Neuron (in vitro differentiated cells): Measurements from ENCODE around the gene PIK3CD.

Source experiments
- H2AFZ ChIP-seq: one replicate; pipeline ENCODE4 v1.6.1; 2013; ENCODE audit warnings: low read depth, mild to moderate bottlenecking, inconsistent platforms, low read length, moderate library complexity
- H3K27me3 ChIP-seq: one replicate; pipeline ENCODE4 v1.6.1; 2013; ENCODE audit warnings: low read length; ENCODE audit not compliant: insufficient read depth
- H3K36me3 ChIP-seq: one replicate; pipeline ENCODE4 v1.6.1; 2013; ENCODE audit warnings: low read length; ENCODE audit not compliant: insufficient read depth
- H3K4me1 ChIP-seq: one replicate; pipeline ENCODE4 v1.6.1; 2013; ENCODE audit warnings: low read length; ENCODE audit not compliant: insufficient read depth
- H3K4me3 ChIP-seq: 2 replicates; pipeline ENCODE4 v1.5.1; 2013; ENCODE audit warnings: mild to moderate bottlenecking, low read length, moderate library complexity
- H3K9me3 ChIP-seq: one replicate; pipeline ENCODE4 v1.6.1; 2013; ENCODE audit warnings: low read length

PIK3CD gene

DNA sequence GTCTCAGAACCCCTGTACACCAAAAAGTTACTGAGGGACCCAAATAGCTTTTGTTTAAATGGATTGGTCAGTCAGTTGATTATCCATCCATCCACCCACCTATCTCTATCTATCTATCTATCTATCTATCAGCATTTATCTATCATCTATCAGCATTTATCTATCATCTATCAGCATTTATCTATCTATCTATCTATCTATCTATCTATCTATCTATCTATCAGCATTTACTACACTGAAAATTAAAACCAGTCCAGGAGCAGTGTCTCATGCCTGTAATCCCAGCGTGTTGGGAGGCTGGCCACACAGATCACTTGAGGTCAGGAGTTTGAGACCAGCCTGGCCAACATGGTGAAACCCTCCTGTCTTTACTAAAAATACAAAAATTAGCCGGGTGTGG lies 125.2 kb downstream of the PIK3CD start:
- H3K36me3 ChIP-seq = peaks cover 11% of the 10 kb centered on the region
- H2AFZ ChIP-seq = no peak overlapping the region
- H3K27me3 ChIP-seq = no peaks in the 10 kb centered on the region
- H3K4me1 ChIP-seq = no peaks in the 10 kb centered on the region
- no peak overlapping the region for H3K4me3 ChIP-seq
- H3K9me3 ChIP-seq = no peaks in the 10 kb centered on the region
